Activated T-helper 1 cell treated with Interleukin-2 at 50 U/mL for 16 hours (primary cell): ENCODE measurements around the gene TBC1D5.
"Not testable (repeated sequence)": the region's sequence is repeated elsewhere in the genome, so short reads cannot be mapped to it uniquely, and the experiment has no call there.

ENCODE experiments used
- DNase-seq: peaks from one replicate; pipeline ENCODE4 v3.0.0-alpha.2; 2020; ENCODE audit warnings: low read depth

TBC1D5 gene

GRCh38 chr3:17401912-17402311, 340.5 kb downstream of the TBC1D5 start:
- no peak for DNase-seq

GRCh38 chr3:17399586-17399985, 342.8 kb downstream of the TBC1D5 start:
- no peak for DNase-seq

GRCh38 chr3:17398959-17399551, 343.4 kb downstream of the TBC1D5 start:
- no peak for DNase-seq

GRCh38 chr3:17396036-17396435, 346.4 kb downstream of the TBC1D5 start:
- no peak for DNase-seq

GRCh38 chr3:17394541-17395155, 347.8 kb downstream of the TBC1D5 start:
- DNase-seq = no peak

- not testable (repeated sequence) for DNase-seq
These were observed 349.9 kb downstream of the TBC1D5 start for GRCh38 chr3:17392516-17392915.

- no peak for DNase-seq
These were observed 351.6 kb downstream of the TBC1D5 start for GRCh38 chr3:17390785-17391184.

GRCh38 chr3:17387108-17387507, 355.3 kb downstream of the TBC1D5 start:
- no peak for DNase-seq

- no peak for DNase-seq
These were observed 356.0 kb downstream of the TBC1D5 start for GRCh38 chr3:17386432-17386831.

- no peak for DNase-seq
These were observed 357.7 kb downstream of the TBC1D5 start for GRCh38 chr3:17384567-17385296.

- no peak for DNase-seq
These were observed 369.1 kb downstream of the TBC1D5 start for GRCh38 chr3:17373304-17373703.

- no peak for DNase-seq
These were observed 369.8 kb downstream of the TBC1D5 start for GRCh38 chr3:17372362-17373210.

- no peak for DNase-seq
These were observed 372.5 kb downstream of the TBC1D5 start for GRCh38 chr3:17369973-17370372.

- no peak for DNase-seq
These were observed 375.3 kb downstream of the TBC1D5 start for GRCh38 chr3:17367171-17367570.

GRCh38 chr3:17360991-17361390, 381.4 kb downstream of the TBC1D5 start:
- DNase-seq = no peak

- DNase-seq = no peak
These were observed 382.5 kb downstream of the TBC1D5 start for GRCh38 chr3:17359911-17360310.

GRCh38 chr3:17357035-17357710, 385.3 kb downstream of the TBC1D5 start:
- DNase-seq = no peak

- DNase-seq = no peak
These were observed 385.8 kb downstream of the TBC1D5 start for GRCh38 chr3:17356585-17356984.

- DNase-seq = no peak
These were observed 386.8 kb downstream of the TBC1D5 start for GRCh38 chr3:17355591-17355990.

GRCh38 chr3:17354341-17354740, 388.1 kb downstream of the TBC1D5 start:
- DNase-seq = no peak

GRCh38 chr3:17352620-17353019, 389.8 kb downstream of the TBC1D5 start:
- no peak for DNase-seq

GRCh38 chr3:17351193-17351592, 391.2 kb downstream of the TBC1D5 start:
- DNase-seq = not testable (repeated sequence)
